A549 (cell line): Measurements from ENCODE around the gene NRXN3.

ENCODE experiments used
- BHLHE40 ChIP-seq: IDR thresholded peaks from 2 replicates; pipeline ENCODE4 v1.6.1; 2012; ENCODE audit warnings: low read depth, low read length, inconsistent platforms
- CHD2 ChIP-seq: fragments of 150-350 bp; IDR thresholded peaks from 2 replicates; pipeline ENCODE4 v1.6.1; 2014; ENCODE audit warnings: low read length; ENCODE audit not compliant: partially characterized antibody
- EHMT2 ChIP-seq: fragments of 200-600 bp; sonication (generic); IDR thresholded peaks from 2 replicates; pipeline ENCODE4 v1.6.1; 2016; ENCODE audit warnings: antibody characterized with exemption, low read depth, mild to moderate bottlenecking, moderate library complexity
- EP300 ChIP-seq, 2 experiments: fragments of >200 bp; sonication (Bioruptor Twin); formaldehyde crosslinking; IDR thresholded peaks; 2 replicates in 1 of 2; 3 replicates in 1 of 2; pipeline ENCODE4 v1.6.1; 2016 to 2017
- FOSL2 ChIP-seq, 2 experiments: fragments of 450-650 bp in 1 of 2; fragments of >200 bp in 1 of 2; sonication (Bioruptor Twin) in 1 of 2; formaldehyde crosslinking; IDR thresholded peaks; 2 replicates each; pipeline versions ENCODE4 v1.5.0 to v1.6.1; 2016 to 2020; ENCODE audit warnings: mild to moderate bottlenecking in 1 of 2, moderate library complexity in 1 of 2
- POLR2A ChIP-seq: IDR thresholded peaks from 2 replicates; pipeline ENCODE4 v1.6.1; 2012; ENCODE audit warnings: mild to moderate bottlenecking, low read length
- RFX5 ChIP-seq: fragments of 450-650 bp; IDR thresholded peaks from 2 replicates; pipeline ENCODE4 v1.7.1; 2014; ENCODE audit warnings: antibody characterized with exemption, mild to moderate bottlenecking, moderate library complexity
- RNF2 ChIP-seq: fragments of 200-600 bp; sonication (generic); IDR thresholded peaks from 2 replicates; pipeline ENCODE4 v1.6.1; 2016; ENCODE audit warnings: low read depth, mild to moderate bottlenecking, antibody characterized with exemption, moderate library complexity, borderline replicate concordance
- TP53 ChIP-seq: fragments of 250-450 bp; sonication (Bioruptor Pico); IDR thresholded peaks from 2 replicates; pipeline ENCODE4 v1.5.0; 2021; ENCODE audit warnings: mild to moderate bottlenecking, moderate library complexity
- TF ChIP-seq, protein P1 (sequence below): fragments of >200 bp; sonication (Bioruptor Twin); formaldehyde crosslinking; IDR thresholded peaks from 3 replicates; pipeline ENCODE4 v1.5.1; 2016
- TF ChIP-seq, protein P2 (sequence below): IDR thresholded peaks from 2 replicates; pipeline ENCODE4 v1.6.1; 2012

DNA sequence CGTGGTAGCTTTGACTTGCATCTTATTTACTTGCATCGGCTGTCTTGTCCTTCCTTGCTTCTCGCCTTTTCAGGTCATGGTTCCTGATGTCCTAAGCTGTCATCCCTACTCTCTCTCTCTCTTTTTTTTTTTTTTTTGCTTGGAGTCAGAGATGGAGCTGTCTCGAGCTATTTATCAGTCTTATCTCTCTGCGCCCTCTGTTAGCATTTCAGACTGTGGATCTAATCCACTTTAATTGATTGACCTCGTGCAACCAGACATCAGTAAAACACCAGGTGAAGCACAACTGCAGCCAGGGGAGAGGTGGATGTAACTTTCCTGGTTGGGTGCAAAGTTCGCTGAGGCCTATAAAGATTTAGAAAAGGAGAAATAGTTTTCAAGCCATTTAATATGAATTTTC is 1486.3 kb downstream of the NRXN3 start:
- TF ChIP-seq EP300 (IDR thresholded peaks at IDR 0.05), result no peak
- TF ChIP-seq CHD2, result no peak
- TF ChIP-seq, protein P1, sequence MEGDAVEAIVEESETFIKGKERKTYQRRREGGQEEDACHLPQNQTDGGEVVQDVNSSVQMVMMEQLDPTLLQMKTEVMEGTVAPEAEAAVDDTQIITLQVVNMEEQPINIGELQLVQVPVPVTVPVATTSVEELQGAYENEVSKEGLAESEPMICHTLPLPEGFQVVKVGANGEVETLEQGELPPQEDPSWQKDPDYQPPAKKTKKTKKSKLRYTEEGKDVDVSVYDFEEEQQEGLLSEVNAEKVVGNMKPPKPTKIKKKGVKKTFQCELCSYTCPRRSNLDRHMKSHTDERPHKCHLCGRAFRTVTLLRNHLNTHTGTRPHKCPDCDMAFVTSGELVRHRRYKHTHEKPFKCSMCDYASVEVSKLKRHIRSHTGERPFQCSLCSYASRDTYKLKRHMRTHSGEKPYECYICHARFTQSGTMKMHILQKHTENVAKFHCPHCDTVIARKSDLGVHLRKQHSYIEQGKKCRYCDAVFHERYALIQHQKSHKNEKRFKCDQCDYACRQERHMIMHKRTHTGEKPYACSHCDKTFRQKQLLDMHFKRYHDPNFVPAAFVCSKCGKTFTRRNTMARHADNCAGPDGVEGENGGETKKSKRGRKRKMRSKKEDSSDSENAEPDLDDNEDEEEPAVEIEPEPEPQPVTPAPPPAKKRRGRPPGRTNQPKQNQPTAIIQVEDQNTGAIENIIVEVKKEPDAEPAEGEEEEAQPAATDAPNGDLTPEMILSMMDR, result no peak
- TF ChIP-seq FOSL2 (IDR thresholded peaks at IDR 0.05), result no peak
- TF ChIP-seq FOSL2 (CRISPR knock-in tag; IDR thresholded peaks at IDR 0.05), result no peak
- TF ChIP-seq POLR2A, result no peak
- no peak for TF ChIP-seq BHLHE40
- no peak for TF ChIP-seq RFX5
- TF ChIP-seq TP53 (CRISPR knock-in tag), result no peak
- TF ChIP-seq RNF2, result no peak
- no peak for TF ChIP-seq EHMT2
- TF ChIP-seq, protein P2, sequence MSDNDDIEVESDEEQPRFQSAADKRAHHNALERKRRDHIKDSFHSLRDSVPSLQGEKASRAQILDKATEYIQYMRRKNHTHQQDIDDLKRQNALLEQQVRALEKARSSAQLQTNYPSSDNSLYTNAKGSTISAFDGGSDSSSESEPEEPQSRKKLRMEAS, result no peak
